ENCODE data around the gene STX11.
"Not testable (repeated sequence)": the region's sequence is repeated elsewhere in the genome, so short reads cannot be mapped to it uniquely, and the experiment has no call there.

Gene STX11

GRCh38 chr6:144127097-144127496 lies 23.2 kb upstream of the STX11 start:
- no peak overlapping the region for H3K4me3 ChIP-seq (ENCODE audit: low read depth, low read length)
- DNase-seq (ENCODE audit: low read depth, low spot score) = no peak
- in situ Hi-C loops (cut with HindIII; ENCODE audit: low sequenced_read_pairs) = no loop called here
- TF ChIP-seq CTCF (IDR thresholded peaks at IDR 0.05; ENCODE audit: low read depth, low read length) = no peak

GRCh38 chr6:144129469-144129868 lies 20.8 kb upstream of the STX11 start:
- DNase-seq (ENCODE audit: low read depth, low spot score) = no peak
- in situ Hi-C loops (cut with HindIII; ENCODE audit: low sequenced_read_pairs) = no loop called here
- H3K4me3 ChIP-seq (ENCODE audit: low read depth, low read length) = no peak overlapping the region
- no peak for TF ChIP-seq CTCF (IDR thresholded peaks at IDR 0.05; ENCODE audit: low read depth, low read length)

- no peak for TF ChIP-seq CTCF (IDR thresholded peaks at IDR 0.05; ENCODE audit: low read depth, low read length)
- in situ Hi-C loops (cut with HindIII; ENCODE audit: low sequenced_read_pairs) = no loop called here
- peak; percentile 65 for DNase-seq (ENCODE audit: low read depth, low spot score)
- no peak overlapping the region for H3K4me3 ChIP-seq (ENCODE audit: low read depth, low read length)
These were observed 19.0 kb upstream of the STX11 start for GRCh38 chr6:144131248-144131709.

- DNase-seq (ENCODE audit: low read depth, low spot score); in situ Hi-C loops (cut with HindIII; ENCODE audit: low sequenced_read_pairs); H3K4me3 ChIP-seq (ENCODE audit: low read depth, low read length): not testable (repeated sequence)
These were observed 18.1 kb upstream of the STX11 start for GRCh38 chr6:144132167-144132690.

GRCh38 chr6:144133225-144133821 lies 17.0 kb upstream of the STX11 start:
- H3K4me3 ChIP-seq (ENCODE audit: low read depth, low read length) = no peak overlapping the region
- in situ Hi-C loops (cut with HindIII; ENCODE audit: low sequenced_read_pairs) = no loop called here
- no peak for TF ChIP-seq CTCF (IDR thresholded peaks at IDR 0.05; ENCODE audit: low read depth, low read length)
- no peak for DNase-seq (ENCODE audit: low read depth, low spot score)

- no peak overlapping the region for H3K4me3 ChIP-seq (ENCODE audit: low read depth, low read length)
- in situ Hi-C loops (cut with HindIII; ENCODE audit: low sequenced_read_pairs) = no loop called here
- DNase-seq (ENCODE audit: low read depth, low spot score) = no peak
- no peak for TF ChIP-seq CTCF (IDR thresholded peaks at IDR 0.05; ENCODE audit: low read depth, low read length)
These were observed 16.1 kb upstream of the STX11 start for GRCh38 chr6:144134176-144134575.

GRCh38 chr6:144134737-144135136 lies 15.6 kb upstream of the STX11 start:
- DNase-seq (ENCODE audit: low read depth, low spot score) = no peak
- in situ Hi-C loops (cut with HindIII; ENCODE audit: low sequenced_read_pairs) = no loop called here
- no peak overlapping the region for H3K4me3 ChIP-seq (ENCODE audit: low read depth, low read length)
- TF ChIP-seq CTCF (IDR thresholded peaks at IDR 0.05; ENCODE audit: low read depth, low read length) = no peak

All from astrocyte of the spinal cord (primary cell).